Nephron (organoid): ENCODE measurements around the gene ISG20.
"Not testable (repeated sequence)": the region's sequence is repeated elsewhere in the genome, so short reads cannot be mapped to it uniquely, and the experiment has no call there.

Experiments
- H3K27ac Mint-ChIP-seq, 3 experiments: 2 replicates each; pipeline ENCODE4 v1.8.0; 2020; ENCODE audit warnings: mixed read lengths in 3 of 3, mild to moderate bottlenecking in 2 of 3, moderate library complexity in 1 of 3
- H3K27me3 Mint-ChIP-seq: 2 replicates; pipeline ENCODE4 v1.8.0; 2021; ENCODE audit warnings: low read depth, mild to moderate bottlenecking, moderate library complexity, mixed read lengths
- H3K36me3 Mint-ChIP-seq: 2 replicates; pipeline ENCODE4 v1.8.0; 2020; ENCODE audit warnings: low read depth, mixed read lengths
- H3K4me1 Mint-ChIP-seq: 2 replicates; pipeline ENCODE4 v1.8.0; 2020; ENCODE audit warnings: mixed read lengths
- H3K4me3 Mint-ChIP-seq, 3 experiments: 2 replicates each; pipeline ENCODE4 v1.8.0; 2020; ENCODE audit warnings: mild to moderate bottlenecking in 3 of 3, mixed read lengths in 3 of 3, moderate library complexity in 2 of 3
- H3K9me3 Mint-ChIP-seq: 2 replicates; pipeline ENCODE4 v1.8.0; 2020; ENCODE audit warnings: mixed read lengths
- CTCF ChIP-seq, 3 experiments: fragments of 200-600 bp; sonication (generic); IDR thresholded peaks; one replicate each; pipeline ENCODE4 v1.5.0; 2021; ENCODE audit warnings: antibody characterized with exemption in 3 of 3; ENCODE audit not compliant: unreplicated experiment in 3 of 3

The ISG20 gene

DNA sequence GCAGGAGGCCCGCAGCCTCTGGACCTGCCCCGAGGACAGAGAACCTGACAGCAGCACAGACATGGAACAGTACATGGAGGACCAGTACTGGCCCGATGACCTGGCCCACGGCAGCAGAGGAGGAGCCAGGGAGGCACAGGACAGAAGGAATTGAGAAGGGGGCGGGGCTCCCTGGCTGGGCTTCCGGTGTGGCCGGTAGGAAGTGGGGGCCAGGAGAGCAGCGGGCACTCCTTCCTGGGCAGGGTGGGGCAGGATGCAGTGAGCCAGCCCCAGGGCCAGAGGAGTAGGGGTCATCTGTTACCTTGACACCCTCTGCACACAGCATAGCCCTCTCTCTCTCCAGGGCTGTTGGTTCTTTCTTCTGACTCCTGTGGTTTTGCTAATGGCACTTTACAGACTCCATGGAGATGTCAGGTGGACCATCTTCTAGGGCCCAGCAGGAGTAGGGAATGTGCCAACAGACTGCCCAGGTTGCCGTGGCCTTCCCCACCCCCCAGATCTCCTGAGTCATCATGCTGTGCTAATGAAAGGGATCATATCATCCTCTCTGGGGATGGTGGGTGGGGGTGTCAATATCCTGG, 8.6 kb upstream of the ISG20 start:
- H3K36me3 Mint-ChIP-seq, result peaks cover 43% of the 10 kb centered on the region
- H3K27ac Mint-ChIP-seq, result no peak overlapping the region
- no peak overlapping the region for H3K4me3 Mint-ChIP-seq
- no peaks in the 10 kb centered on the region for H3K9me3 Mint-ChIP-seq
- TF ChIP-seq CTCF (IDR thresholded peaks at IDR 0.05; ENCODE audit: unreplicated experiment in 3 of 3), result no peak
- H3K4me1 Mint-ChIP-seq, result peaks cover 3% of the 10 kb centered on the region
- peaks cover 3% of the 10 kb centered on the region for H3K27me3 Mint-ChIP-seq

DNA sequence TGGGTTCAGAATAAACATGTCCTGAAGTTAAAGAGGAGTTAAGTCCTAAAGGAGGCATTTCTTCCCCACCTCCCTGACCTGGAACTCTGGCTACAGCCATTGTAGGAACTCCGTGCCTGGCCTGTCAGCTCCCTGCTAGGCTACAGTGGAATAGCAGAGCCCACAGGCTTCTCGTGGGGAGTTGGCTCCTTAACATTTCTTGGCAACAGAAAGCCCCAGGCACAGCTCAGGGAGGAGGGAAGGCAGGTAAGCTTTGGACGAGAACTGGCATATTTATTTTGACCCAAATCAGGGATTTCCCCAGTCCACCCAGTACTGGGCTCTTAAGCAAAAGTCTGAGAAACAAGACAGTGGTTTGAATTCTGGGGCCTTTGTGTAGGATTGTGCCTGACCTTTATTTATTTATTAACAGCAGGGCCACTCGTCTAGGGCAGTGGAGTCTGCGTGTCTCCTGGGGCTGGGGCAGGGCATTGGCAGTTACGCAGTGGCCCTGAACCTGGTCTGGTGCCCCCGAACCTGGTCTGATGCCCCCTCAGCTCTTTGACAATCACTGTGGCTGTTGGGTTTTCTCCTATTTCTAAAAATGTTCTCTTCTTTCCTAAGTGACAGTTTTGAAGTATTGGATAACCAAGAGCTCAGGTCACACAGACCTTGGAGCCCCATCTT, 7.9 kb upstream of the ISG20 start:
- Mint-ChIP-seq H3K36me3 (peaks cover 43% of the 10 kb centered on the region), H3K9me3 (no peaks in the 10 kb centered on the region), H3K4me1 (no peaks in the 10 kb centered on the region), H3K4me3 (no peak overlapping the region), H3K27me3 (peaks cover 3% of the 10 kb centered on the region), H3K27ac (no peak overlapping the region)
- TF ChIP-seq CTCF (IDR thresholded peaks at IDR 0.05; ENCODE audit: unreplicated experiment in 3 of 3), result no peak

DNA sequence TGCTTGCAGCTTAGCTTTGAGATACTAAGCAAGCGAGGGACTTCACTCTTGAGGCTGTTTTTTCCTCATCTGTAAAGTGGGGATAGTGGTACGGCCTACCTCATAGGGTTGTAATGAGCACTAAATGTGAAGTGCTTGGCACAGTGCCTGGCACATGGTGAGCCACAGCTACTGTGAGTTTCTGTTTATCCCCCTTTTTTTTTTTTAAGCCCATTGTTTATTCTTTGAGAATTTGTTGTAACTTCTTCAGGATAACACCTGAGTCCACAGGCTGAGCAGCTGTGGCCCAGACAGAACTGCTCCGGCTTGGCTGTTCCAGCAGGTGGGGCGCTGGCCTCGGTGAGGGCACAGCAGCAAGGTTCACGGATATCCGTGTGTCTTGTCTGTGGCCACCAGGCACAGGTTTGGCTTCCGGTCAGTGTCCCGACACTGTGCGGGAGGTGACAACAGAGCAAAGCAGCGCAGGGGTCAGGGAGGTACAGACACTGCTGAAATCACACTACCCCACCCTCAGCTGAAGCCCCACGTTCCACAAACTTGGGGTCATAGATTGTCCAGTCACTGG, 7.3 kb upstream of the ISG20 start:
- no peak overlapping the region for H3K4me3 Mint-ChIP-seq
- H3K36me3 Mint-ChIP-seq, result peaks cover 43% of the 10 kb centered on the region
- H3K9me3 Mint-ChIP-seq, result no peaks in the 10 kb centered on the region
- no peak for TF ChIP-seq CTCF (IDR thresholded peaks at IDR 0.05; ENCODE audit: unreplicated experiment in 3 of 3)
- H3K4me1 Mint-ChIP-seq, result no peaks in the 10 kb centered on the region
- H3K27ac Mint-ChIP-seq, result no peak overlapping the region
- peaks cover 3% of the 10 kb centered on the region for H3K27me3 Mint-ChIP-seq

DNA sequence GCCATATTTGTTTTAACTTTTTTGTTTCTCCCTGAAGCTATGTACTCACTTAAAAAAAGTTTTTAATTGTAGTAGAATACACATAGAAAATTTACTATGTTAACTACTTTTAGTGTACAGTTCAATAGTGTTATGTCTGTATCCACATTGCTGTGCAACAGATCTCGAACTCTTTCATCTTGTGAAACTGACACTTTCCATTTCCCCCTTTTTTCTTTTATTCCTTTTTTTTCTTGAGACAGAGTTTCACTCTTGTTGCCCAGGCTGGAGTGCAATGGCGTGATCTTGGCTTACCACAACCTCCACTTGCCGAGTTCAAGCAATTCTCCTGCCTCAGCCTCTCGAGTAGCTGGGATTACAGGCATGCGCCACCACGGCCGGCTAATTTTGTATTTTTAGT, 6.0 kb upstream of the ISG20 start:
- not testable (repeated sequence) for H3K4me3 Mint-ChIP-seq, H3K27ac Mint-ChIP-seq, H3K9me3 Mint-ChIP-seq, H3K4me1 Mint-ChIP-seq, H3K27me3 Mint-ChIP-seq
- peaks cover 36% of the 10 kb centered on the region for H3K36me3 Mint-ChIP-seq

- Mint-ChIP-seq H3K27ac (no peak overlapping the region), H3K27me3 (peaks cover 7% of the 10 kb centered on the region), H3K9me3 (no peaks in the 10 kb centered on the region), H3K36me3 (peaks cover 29% of the 10 kb centered on the region), H3K4me1 (peaks cover 6% of the 10 kb centered on the region), H3K4me3 (no peak overlapping the region)
- no peak for TF ChIP-seq CTCF (IDR thresholded peaks at IDR 0.05; ENCODE audit: unreplicated experiment in 3 of 3)
These were observed 4.4 kb upstream of the ISG20 start for GRCh38 chr15:88634449-88634848.

- peaks cover 6% of the 10 kb centered on the region for H3K4me1 Mint-ChIP-seq
- peaks cover 14% of the 10 kb centered on the region for H3K27me3 Mint-ChIP-seq
- H3K9me3 Mint-ChIP-seq, result no peaks in the 10 kb centered on the region
- H3K27ac Mint-ChIP-seq, result no peak overlapping the region
- peaks cover 21% of the 10 kb centered on the region for H3K36me3 Mint-ChIP-seq
- no peak for TF ChIP-seq CTCF (IDR thresholded peaks at IDR 0.05; ENCODE audit: unreplicated experiment in 3 of 3)
- H3K4me3 Mint-ChIP-seq, result no peak overlapping the region
These were observed 3.5 kb upstream of the ISG20 start for GRCh38 chr15:88635318-88635717.
